Measurements from ENCODE around the gene PLXNB2.

Gene PLXNB2

DNA sequence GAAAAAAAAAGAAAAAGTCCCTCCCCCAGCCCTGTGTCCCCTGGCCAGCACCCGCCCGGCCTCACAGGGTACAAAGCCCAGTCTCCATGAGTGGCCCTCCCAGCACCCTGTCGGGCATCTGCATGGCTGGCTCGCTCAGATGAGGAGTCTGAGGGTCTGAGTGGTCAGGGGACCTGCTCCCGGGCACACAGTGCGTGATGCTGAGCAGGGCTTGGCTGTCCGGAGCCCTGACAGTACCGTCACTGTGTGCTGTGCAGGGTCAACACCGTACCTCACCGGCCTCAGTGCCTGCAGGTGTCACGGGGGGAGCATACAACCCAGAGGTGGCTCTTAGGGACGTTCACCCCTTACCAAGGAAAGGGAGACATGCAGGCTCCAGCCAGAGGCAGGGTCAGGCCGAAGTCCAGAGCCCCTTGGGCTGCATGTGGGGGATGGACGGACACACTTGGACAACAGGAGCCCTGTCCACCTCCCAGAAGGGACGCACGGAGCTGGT lies 3.6 kb upstream of the PLXNB2 start:
- no peak for DNase-seq

DNA sequence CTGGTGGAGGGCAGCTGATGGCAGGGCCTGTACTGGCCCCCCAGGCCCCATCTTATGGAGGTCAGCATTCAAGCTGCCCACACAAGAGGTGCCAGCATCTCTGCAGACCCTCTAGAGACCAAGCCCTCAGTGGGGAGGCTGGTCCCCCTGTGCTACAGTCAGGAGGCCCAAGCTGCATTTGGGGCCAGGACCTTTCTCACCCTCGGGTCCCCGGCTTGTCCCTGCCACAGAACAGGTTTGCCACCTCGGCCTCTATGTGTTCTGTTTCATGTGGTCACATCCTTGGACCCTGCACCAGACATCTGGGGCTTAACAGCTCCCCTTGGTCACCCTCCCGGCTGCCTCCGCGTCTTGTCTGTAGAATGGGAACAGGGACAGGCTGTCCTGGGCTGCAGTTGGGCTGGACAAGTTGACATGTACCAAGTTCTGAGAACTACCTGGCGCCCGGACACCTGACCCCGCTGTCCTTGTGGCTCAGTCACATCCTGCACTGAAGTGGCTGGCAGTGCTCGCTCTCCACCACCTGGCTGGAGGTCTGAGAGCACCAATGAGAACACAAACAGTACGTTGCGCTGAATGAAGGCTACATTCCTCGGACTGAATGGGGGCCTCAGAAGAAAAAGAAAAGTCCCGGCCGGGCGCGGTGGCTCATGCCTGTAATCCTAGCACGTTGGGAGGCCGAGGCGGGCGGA lies 2.7 kb upstream of the PLXNB2 start:
- no peak for DNase-seq

DNA sequence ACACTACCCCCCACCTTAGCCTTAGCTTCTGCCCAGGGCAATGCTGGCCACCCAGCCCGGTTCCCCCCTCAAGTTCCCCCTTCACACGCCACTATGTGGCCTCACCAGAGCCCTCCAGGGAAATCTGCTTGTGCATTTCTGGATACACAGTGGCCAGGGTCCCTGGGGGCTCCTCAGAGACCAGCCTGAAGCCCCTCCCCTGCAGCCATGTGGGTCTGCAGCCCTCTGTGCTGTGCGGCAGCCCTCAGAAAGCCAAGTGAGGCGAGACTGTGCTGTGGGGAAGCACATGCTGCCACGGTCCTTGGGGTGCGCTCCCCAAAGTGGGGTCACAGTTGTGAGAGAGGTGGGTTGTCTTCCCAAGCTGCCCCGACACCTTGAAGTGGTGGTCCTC lies 2.1 kb upstream of the PLXNB2 start:
- no peak for DNase-seq

DNA sequence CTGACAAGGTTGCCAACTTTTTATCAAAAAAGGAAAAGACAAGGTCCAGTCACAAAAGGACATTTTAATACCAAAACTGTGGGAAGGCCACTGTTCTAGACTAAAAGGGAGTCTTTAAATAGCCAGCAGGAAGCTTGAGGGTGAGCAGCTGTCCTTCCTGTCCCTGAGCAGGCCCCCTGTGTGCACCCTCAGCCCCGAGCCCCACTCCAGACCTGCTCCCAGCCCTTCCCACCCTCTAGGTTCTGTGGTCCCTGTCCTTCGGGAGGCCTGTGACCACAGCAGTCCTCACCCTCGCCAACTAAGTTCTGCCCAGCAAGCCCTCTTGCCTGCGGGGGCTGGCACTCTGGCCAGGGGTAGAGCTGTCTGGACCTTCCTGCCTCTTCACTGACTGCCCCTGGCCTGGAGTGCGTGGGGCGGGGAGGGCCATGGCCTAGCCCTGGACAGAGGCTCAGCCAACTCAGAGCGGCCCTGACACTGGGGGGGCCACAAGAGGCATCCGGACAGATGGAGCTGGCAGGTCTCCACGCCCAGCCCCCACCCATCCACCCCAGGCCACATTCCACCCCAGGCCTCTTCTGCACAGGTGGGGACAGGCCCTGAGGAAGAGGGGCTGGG lies 1.6 kb upstream of the PLXNB2 start:
- DNase-seq: no peak

DNA sequence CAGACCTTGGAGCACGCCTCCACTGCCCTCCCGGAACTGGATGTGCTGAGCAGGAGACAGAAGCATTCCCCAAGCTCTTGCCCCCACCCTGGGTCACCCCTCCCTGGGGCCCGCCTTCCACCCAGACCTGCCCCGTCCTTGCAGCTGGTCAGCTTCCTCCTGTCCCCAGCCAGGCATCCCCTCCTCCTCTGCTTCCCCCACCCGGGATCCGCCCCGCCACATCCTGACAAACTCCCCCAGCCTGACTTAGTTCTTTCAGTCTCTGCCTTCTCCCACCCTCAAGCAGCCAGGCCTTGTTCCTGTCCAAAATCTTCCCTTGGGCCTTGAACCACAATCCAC lies 1.1 kb upstream of the PLXNB2 start:
- no peak for DNase-seq

DNA sequence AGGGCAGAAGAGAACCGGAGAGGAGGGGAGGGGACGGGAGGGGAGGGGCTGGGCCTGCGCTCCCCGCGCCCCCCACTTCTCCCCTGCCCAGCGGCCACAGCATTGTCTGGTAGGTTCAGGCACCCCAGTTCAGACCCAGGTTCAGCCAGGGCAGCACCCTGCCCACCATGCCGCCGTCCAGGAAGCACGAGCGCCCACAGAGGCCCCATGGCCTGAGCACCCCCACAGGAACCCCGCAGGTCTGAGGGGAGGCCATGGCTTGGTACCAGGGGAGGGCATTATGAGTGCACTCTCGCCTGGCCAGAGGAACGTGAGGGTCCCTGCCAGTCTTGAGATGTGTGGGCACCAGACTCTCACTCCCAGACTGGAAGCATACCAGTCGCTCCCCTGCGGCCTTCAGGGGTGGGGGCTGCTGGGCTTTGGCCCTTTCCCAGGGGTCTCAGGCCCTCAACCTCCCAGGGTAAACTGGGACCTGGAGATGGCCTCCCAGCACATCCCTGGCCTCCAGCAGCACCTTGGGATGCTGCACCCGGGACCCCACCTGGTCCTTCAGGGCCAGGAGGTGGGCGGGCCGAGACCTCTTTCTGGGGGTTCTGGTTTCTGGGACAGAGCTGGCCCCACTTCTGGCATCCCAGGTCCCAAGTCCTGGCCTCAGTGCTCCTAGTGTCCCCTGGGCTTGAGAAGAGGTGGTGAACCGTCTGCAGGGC lies 597 bp upstream of the PLXNB2 start:
- DNase-seq: no peak

DNA sequence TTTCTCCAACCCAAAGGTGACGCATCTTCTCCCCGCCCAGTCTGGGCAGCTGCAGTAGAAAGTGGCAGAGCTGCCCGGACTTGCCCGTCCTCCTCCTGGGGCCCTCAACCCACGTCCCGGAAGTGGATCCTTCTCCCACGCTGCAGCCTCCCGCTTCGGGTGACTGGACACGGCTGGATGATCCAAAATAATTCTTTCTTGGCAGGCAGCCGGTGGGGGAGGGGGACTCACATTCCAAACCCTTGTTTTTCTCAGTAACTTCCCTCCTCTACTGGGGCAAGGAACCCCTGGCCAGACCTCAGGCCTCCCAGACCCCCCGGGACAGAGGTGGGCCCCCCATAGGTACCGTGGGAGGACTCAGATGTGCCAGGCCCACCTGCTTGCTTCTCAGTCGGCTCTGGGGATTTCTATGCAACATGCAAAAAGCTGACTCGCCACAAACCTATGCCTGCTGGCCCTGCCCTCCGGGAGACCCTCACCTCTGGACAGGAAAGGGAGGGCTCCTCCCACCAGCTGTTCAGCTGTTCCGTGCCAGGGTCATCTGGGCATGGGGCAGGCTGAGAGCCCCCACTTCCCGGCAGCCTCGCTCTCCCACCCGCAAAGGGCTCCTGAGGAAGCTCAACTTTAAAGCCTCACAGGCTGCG lies 1.4 kb downstream of the PLXNB2 start:
- DNase-seq: no peak

DNA sequence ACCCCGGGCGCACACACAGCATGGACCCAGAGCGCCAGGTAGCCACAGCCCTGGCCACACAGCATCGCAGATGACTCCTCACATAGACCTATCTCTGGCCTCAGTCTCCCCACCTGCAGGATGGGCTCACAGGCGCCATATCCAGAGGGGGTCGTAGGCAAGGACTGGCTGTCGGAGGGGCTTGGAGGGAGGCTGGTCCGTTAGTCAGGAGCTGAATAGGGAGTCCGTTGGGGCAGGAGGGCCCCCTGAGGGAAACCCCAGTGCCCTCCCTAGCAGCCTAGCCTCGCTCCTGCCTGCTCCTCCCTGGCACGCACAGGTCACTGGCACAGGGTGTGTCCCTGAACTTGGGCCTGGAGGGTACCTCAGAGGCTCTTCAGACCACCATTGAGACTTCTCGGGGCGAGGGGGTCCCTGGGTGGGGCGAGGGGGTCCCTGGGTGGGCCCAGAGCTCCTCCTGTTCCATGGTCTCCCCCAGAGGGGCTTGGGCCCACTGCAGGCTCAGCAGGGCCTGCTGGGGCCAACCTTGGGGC lies 2.0 kb downstream of the PLXNB2 start:
- DNase-seq: no peak

DNA sequence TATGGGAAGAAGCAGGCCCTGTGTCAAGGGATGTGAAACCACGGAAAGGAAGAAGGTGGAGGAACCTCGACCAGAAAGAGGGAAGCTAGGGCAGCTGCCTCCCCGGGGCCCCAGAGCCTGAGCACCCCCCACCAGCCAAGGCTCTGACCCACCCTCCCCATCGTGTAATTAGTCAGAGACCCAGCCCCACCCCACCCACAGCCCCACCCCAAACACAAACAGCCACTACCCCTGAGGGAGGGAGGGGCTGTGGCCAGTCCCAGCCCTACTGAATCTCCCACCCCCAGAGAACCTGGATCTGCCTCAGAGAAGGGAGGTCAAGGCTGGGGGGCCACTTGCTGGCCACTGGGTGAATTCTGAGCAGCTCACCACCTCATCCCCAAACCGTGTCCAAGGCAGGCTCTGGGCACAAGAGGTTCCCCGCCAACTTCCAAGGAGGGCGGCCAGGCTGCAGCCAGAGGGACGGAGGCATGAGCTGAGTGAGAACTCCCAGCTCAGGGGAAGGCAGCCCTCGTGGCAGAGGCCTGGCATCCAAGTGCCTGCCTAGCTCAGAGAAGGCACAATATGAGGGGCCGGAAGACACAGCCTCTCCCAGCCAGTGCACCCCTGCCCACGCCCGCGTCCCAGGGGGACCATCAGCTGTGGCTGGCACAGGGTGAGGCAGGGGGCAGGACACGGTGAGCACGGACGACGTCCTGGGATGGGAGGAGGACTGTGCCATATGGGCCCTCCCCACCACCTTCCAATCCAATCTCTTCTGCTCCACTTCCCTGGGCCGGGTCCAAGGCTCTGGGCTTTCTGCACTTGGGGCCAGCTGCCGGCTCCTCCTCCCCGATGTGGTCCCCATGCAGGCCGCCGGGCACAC lies 2.7 kb downstream of the PLXNB2 start:
- no peak for DNase-seq

DNA sequence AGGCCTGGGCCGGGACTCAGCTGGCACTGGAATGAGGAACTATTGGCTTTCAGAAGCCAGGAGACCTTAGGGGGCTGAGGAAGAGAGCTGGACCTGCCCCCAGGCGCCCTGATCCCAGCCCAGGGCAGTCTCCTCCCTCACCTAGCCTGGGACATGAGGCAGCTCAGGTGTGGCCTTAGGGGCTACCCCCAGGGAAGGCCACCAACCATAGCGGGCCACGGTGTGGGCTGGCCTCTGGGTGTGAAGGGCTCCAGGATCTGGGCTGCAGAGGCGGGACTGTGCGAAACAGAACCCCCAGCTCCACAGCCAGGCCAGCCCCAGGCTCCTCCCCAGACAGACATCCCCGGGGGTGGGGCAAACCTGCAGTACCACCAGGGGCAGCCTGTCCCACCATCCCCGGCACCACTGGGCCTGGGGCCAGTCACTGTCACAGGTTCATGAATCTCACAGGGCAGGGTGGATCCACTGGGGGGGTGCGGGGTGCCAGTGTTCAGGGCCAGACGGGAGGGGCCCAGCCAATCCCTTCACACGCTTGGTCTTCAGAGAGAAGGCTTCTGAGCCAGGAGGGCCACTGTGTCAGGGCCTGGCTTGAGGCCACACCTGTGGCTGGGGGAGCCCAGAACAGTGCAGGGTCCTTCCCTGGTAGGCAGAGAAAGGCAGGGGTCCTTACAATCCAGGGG lies 3.5 kb downstream of the PLXNB2 start:
- no peak for DNase-seq

DNA sequence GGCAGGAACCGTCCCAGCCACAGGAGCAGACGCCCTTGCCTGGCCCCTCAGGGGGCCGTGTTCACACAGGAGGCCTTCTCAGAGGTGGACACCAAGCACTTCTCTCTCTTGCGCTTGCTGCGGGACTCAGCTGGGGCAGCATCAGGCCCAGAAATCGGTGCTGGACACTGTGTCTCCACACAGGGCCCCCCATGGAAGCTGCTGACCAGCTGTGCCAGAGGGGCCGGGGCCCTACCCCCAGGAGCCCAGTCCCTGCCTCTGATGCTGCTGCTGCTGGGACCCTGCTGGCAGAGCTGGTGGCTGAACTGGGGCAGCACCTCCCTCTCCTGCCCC lies 4.0 kb downstream of the PLXNB2 start:
- DNase-seq: no peak

DNA sequence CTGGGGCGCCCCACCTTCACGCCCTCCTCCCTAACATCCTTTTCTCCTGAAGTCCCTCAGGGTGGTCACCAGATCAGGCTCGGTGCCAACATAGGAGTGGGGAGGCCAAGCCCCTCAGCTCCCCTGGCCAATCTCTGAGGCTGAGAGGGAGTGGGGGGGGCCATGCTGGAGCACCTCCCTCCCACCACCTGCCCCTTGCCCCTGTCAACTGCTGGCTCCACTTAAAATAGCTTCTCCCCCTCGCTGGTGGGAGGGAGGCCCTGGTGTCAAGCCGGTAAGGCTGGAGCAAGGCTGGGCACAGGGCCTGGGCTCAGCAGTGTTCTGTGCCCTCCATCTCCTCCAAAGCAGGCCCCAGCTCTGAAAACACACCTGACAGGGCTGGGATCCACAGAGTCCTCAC lies 4.9 kb downstream of the PLXNB2 start:
- no peak for DNase-seq

DNA sequence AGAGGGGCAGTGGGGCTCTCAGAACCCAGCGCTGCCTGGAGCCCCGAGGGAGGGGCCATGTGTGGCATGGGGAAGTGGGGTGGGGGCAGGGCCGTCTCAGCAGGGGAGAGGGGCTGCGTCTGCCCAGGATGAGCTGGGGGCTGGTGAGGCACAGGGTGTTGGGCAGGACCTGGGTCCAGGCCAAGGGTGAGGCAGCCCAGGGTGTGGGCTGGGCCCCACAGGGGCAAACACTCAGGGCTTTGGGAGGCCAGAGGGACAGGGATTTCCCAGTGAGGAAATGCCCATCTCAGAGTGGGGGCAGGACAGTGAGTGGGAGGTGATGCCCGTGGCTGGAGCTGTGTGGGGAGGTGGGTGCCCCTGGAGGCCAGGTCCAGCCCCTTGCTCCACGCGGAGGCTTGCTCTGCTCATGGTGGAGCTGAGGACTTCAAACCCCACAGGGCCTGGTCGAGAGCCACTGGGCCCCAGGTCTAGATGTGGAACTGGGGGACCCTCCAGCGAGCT lies 5.4 kb downstream of the PLXNB2 start:
- DNase-seq: no peak

DNA sequence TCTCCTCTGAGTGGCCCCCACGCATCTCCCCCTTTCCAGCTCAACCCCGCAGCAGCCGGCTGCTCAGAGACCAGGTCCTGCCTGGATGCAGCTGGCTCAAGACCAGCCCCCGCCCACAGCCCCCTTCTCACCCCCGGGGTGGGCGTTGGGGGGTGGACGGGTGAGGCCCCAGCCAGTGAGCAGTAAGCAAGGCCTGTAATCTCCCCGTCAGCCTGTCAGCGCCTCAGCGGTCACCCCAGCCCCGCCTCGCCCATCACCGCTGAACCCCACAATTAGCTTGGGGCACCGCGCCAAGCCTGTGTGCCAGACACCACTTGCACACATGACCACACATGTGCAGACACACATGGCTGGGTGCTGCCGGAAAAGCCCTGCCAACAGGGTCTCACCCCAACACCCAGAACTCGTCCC lies 5.9 kb downstream of the PLXNB2 start:
- DNase-seq: no peak

DNA sequence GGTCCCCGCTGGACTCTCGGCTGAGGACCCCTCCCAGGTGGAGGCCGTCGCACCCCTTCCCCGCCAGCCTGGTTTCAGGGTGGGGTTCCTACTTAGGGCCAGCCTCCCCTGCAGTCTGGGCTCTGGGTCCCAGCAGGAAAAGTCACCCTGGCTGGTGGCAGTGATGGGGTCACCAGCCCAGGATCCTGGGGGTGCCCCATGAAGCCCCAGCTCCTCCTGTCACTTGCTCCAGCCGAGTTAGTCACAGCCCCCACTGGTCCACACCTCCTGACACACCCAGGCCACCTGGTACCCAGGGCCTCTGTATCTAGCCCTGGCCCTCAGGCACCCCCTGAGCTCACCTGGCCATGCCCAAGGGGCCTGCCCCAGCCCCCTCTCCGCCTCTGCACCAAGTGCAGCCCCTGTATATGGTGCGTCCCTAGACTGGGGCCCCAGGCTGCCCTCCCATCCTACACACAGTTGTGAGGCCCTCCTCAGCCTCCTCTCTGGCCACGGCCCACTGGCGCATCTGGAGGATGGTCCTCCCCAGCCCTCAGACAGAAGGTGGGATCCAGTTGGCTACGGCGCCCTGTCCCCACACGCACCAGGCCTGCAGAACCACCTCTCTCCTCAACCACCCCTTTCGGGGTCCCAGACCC lies 6.7 kb downstream of the PLXNB2 start:
- DNase-seq: no peak

DNA sequence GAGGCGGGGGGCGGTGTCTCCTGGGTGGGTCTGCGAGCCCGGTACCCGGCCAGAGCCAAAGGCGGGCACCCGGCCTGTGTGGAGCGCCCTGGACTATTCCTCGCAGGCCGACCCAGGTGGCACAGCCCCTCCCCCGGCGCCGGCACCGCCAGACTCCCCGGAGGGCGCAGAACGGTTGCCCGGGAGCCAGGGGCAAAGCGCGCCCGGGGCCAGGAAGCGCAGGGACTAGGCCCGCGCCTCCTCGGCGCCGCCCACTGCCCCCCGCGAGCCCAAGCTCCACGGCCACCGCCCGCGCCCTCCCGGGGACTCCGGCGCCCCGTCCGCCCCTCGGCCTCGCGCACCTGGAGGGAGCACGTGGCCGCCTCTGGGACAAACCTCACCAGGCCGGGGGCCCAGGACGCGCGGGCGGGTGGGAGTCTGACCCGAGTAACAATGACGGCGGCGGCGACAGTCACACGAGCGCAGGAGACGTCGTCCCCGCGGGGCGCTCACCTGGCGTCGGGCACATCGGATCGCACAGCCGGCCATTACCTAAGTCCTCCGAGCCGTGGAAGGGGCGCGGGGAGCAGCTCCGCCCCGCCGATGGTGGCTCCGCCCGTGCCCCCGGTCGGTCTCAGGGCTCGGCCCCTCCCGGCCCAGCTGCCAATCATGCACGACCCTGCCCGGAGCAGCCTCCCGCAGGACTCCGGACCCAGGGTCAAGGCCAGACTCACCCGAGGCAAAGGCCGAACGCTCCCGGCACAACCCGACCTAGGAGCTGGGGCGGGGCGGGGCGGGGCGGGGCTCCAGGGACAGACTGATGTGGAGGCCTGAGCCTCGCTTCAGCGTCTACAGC lies 7.4 kb downstream of the PLXNB2 start:
- DNase-seq: no peak

DNA sequence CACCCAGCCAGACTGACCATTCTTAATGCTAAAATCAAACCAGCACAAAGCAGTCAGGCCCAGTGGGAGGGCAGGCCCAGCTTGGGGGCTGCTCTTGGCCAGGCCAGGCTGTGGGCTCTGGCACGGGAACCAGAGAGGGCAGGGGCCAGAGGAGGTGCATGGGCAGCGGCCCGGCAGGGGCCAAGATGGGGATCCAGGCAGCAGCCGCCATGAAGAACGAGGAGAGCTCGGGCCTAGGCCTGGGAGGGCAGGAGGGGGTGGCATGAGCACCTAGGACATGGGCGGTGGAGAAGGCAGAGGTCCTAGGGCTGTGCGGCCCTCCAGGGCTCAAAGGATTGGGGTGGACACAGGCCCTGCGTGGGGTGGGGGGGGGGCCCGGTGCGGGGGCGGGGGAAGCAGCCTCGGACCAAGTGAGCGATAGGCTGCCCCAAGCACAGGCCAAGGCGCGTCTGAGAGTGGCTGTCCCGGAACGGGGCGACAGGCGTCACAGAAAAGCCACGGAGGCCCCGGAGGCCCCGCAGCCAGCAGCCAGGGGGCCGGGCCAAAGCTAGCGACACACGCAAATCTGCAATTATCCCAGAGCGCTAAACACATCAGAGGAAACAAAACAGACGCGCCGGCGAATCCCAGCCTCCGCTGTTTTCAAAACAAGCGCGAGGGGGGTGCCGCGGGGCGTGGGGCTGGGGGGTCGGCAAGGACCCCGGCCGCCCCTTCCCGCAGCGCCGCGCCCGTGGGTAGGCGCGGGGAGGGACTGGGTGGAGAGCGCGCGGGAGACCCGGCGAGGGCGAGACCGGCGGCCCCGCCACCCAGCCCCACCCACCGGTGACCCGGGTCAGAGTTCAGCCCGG lies 8.3 kb downstream of the PLXNB2 start:
- no peak for DNase-seq

DNA sequence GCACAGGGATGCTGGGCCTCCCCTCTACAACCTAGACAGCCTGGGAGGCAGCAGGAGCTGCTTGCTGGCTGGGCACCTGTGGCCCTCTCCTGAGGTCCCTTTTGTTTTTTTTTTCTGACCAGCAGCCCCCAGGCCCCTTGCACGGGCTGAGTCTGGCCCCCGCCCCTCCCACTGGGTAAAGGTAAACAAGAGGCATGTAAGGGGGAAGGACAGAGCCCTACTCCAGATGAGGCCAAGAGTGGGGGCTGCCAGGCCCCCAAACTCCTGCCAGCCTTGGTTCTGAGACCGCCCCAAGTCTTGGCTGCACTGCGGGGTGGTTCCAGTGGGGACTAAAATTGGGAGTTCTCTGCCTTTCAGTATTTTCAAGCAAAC lies 9.2 kb downstream of the PLXNB2 start:
- DNase-seq: no peak

DNA sequence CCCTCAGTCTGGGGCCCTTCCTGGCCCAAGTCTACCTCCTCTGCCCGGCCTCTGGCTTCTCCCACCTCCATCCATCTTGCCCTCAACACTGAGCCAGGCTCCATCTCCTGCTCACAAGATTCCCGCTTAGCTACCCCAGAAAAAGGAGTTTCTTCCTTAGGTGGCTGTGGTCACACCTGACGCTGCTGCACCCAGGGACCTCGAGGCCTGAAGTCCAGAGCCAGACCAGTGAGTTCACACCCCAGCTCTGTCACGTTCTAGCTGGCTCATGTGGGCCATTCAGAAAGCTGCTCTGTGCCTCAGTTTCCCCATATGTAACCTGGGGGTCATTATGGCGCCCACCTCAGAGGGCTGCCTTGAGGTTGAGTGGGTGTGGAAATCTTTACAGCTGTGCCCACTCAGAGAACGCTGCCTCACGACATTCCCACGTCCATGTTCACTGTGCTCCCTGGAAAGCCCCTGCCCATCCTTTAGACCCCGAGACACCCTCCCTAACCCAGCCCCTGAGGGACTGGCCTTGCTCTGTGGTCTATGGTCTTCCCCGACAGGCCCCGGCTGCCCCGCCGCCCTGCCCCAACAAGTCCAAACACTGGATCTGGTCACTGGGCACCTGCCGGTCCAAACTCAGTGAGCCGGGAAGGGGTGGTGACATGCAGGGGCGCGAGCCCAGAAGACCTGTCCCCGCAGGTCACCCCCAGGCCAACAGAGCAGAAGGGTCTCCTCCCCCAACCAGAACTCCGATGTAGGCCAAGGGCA lies 9.8 kb downstream of the PLXNB2 start:
- no peak for DNase-seq

All from NCI-H1417 treated with DMSO at 0.1 percent for 48 hours (cell line).